Measurements from ENCODE around the gene MXRA8.

The MXRA8 gene

GRCh38 chr1:1348420-1349255, 9.7 kb downstream of the MXRA8 start:
- DNase-seq, result no peak

- no peak for DNase-seq
Observed at GRCh38 chr1:1347663-1348419, 10.5 kb downstream of the MXRA8 start.

- DNase-seq, result no peak
Observed at GRCh38 chr1:1347026-1347595, 11.2 kb downstream of the MXRA8 start.

- DNase-seq, result no peak
Observed at GRCh38 chr1:1346501-1346890, 11.9 kb downstream of the MXRA8 start.

GRCh38 chr1:1345860-1346500, 12.4 kb downstream of the MXRA8 start:
- no peak for DNase-seq

GRCh38 chr1:1345384-1345783, 13.0 kb downstream of the MXRA8 start:
- DNase-seq, result no peak

- DNase-seq, result no peak
Observed at GRCh38 chr1:1344655-1345361, 13.5 kb downstream of the MXRA8 start.

GRCh38 chr1:1343811-1344421, 14.4 kb downstream of the MXRA8 start:
- no peak for DNase-seq

GRCh38 chr1:1342584-1343115, 15.7 kb downstream of the MXRA8 start:
- no peak for DNase-seq

GRCh38 chr1:1342061-1342562, 16.2 kb downstream of the MXRA8 start:
- no peak for DNase-seq

- DNase-seq, result no peak
Observed at GRCh38 chr1:1341549-1342021, 16.8 kb downstream of the MXRA8 start.

- DNase-seq, result no peak
Observed at GRCh38 chr1:1340791-1341548, 17.4 kb downstream of the MXRA8 start.

- DNase-seq, result no peak
Observed at GRCh38 chr1:1340185-1340584, 18.2 kb downstream of the MXRA8 start.

- DNase-seq, result no peak
Observed at GRCh38 chr1:1338278-1338677, 20.1 kb downstream of the MXRA8 start.

- no peak for DNase-seq
Observed at GRCh38 chr1:1337793-1338147, 20.6 kb downstream of the MXRA8 start.

GRCh38 chr1:1336931-1337792, 21.2 kb downstream of the MXRA8 start:
- no peak for DNase-seq

- no peak for DNase-seq
Observed at GRCh38 chr1:1336446-1336845, 21.9 kb downstream of the MXRA8 start.

- DNase-seq, result no peak
Observed at GRCh38 chr1:1335792-1336248, 22.5 kb downstream of the MXRA8 start.

GRCh38 chr1:1335283-1335682, 23.1 kb downstream of the MXRA8 start:
- no peak for DNase-seq

- DNase-seq, result no peak
Observed at GRCh38 chr1:1334835-1335234, 23.5 kb downstream of the MXRA8 start.

All from Kasumi-1 (cell line).